OCI-LY7 (cell line): Measurements from ENCODE around the gene TP53RK. TPM values are rescaled to one million over a fixed set of nuclear protein-coding genes. Genes with fewer than 3 reads are reported as not detected.

Experiments used
- BruUV-seq: library from RNA; stranded (reverse); fragments of 400-500 nt; replicated peaks from 2 replicates; lab custom pipeline; 2021; lab: Mats Ljungman, UMichigan
- CTCF ChIA-PET: fragments of 300-600 bp; sonication (Branson Sonifier 250); formaldehyde crosslinking; loops from one replicate; lab custom pipeline; 2022; ENCODE audit warnings: antibody characterized with exemption; ENCODE audit not compliant: unreplicated experiment; lab: Charles Lee
- POLR2A ChIA-PET: fragments of 300-600 bp; sonication (Branson Sonifier 250); formaldehyde crosslinking; loops from one replicate; lab custom pipeline; 2022; ENCODE audit warnings: antibody characterized with exemption; lab: Charles Lee
- DNase-seq: peaks from one replicate; pipeline ENCODE4 v3.0.0-alpha.2; 2015; ENCODE audit warnings: low spot score
- H2AFZ ChIP-seq: fragments of 200-600 bp; sonication (generic), shearing (Covaris generic); 2 replicates; pipeline ENCODE4 v1.6.1; 2014; ENCODE audit warnings: mild to moderate bottlenecking, antibody characterized with exemption, low read length, moderate library complexity
- H3K27ac ChIP-seq: fragments of 200-600 bp; sonication (generic); 2 replicates; pipeline ENCODE4 v1.5.1; 2014; ENCODE audit warnings: mixed run types, low read depth, mild to moderate bottlenecking, moderate library complexity, low read length, inconsistent platforms; ENCODE audit not compliant: poor library complexity, severe bottlenecking
- H3K36me3 ChIP-seq: fragments of 200-600 bp; sonication (generic); 2 replicates; pipeline ENCODE4 v1.6.1; 2014; ENCODE audit warnings: mild to moderate bottlenecking, antibody characterized with exemption, low read length, moderate library complexity, mixed read lengths; ENCODE audit not compliant: insufficient read depth
- H3K4me1 ChIP-seq: fragments of 200-600 bp; sonication (generic); 2 replicates; pipeline ENCODE4 v1.5.1; 2014; ENCODE audit warnings: mild to moderate bottlenecking, low read length; ENCODE audit not compliant: insufficient read depth, poor library complexity, severe bottlenecking
- H3K4me2 ChIP-seq: fragments of 200-600 bp; sonication (generic); 2 replicates; pipeline ENCODE4 v1.6.1; 2014; ENCODE audit warnings: mild to moderate bottlenecking, low read length
- H3K4me3 ChIP-seq: fragments of 200-600 bp; sonication (generic); 2 replicates; pipeline ENCODE4 v1.5.1; 2014; ENCODE audit warnings: mild to moderate bottlenecking, low read depth, low read length; ENCODE audit not compliant: poor library complexity, severe bottlenecking
- H3K79me2 ChIP-seq: fragments of 200-600 bp; sonication (generic); 2 replicates; pipeline ENCODE4 v1.6.1; 2016; ENCODE audit warnings: low read depth, mild to moderate bottlenecking, low read length, moderate library complexity, mixed read lengths; ENCODE audit not compliant: insufficient read depth
- H3K9me2 ChIP-seq: fragments of 200-600 bp; sonication (generic); 2 replicates; pipeline ENCODE4 v1.6.1; 2016; ENCODE audit warnings: mild to moderate bottlenecking, low read length, mixed read lengths; ENCODE audit not compliant: insufficient read depth
- H3K9me3 ChIP-seq: fragments of 200-600 bp; sonication (generic); 2 replicates; pipeline ENCODE4 v1.6.1; 2014; ENCODE audit warnings: mild to moderate bottlenecking, mixed run types, low read length, mixed read lengths
- H4K20me1 ChIP-seq: fragments of 200-600 bp; sonication (generic); 2 replicates; pipeline ENCODE4 v1.6.1; 2014; ENCODE audit warnings: mild to moderate bottlenecking, antibody characterized with exemption, low read length, moderate library complexity, mixed read lengths; ENCODE audit not compliant: insufficient read depth
- EZH2phosphoT487 ChIP-seq: fragments of 200-600 bp; sonication (generic); IDR thresholded peaks from 2 replicates; pipeline ENCODE4 v1.6.1; 2018; ENCODE audit warnings: low read depth, borderline replicate concordance, mild to moderate bottlenecking, mixed run types, antibody characterized with exemption, low read length, moderate library complexity, mixed read lengths
- intact Hi-C: fragments of 100-400 bp; cut with micrococcal nuclease; formaldehyde crosslinking; loops from one replicate; pipeline ENCODE4 v1.10.0; 2022; ENCODE audit not compliant: unreplicated experiment
- total RNA-seq, 2 experiments: library from RNA; depleted of rRNA in 1 of 2; stranded (reverse); fragments of >200 nt in 1 of 2; shearing (Covaris generic) in 1 of 2; gene quantifications; 2 replicates each; pipeline ENCODE4 v1.2.3, GENCODE V29; 2014 to 2022
- TF ChIP-seq, protein P1 (sequence below): fragments of 200-600 bp; sonication (generic); conservative IDR thresholded peaks from 2 replicates; pipeline ENCODE4 v1.5.1; 2014; ENCODE audit warnings: mild to moderate bottlenecking, antibody characterized with exemption, low read length, moderate library complexity, mixed read lengths

Gene TP53RK
- total RNA-seq, 2 experiments from 2014 or later, result 18.6 to 32.9 TPM

DNA sequence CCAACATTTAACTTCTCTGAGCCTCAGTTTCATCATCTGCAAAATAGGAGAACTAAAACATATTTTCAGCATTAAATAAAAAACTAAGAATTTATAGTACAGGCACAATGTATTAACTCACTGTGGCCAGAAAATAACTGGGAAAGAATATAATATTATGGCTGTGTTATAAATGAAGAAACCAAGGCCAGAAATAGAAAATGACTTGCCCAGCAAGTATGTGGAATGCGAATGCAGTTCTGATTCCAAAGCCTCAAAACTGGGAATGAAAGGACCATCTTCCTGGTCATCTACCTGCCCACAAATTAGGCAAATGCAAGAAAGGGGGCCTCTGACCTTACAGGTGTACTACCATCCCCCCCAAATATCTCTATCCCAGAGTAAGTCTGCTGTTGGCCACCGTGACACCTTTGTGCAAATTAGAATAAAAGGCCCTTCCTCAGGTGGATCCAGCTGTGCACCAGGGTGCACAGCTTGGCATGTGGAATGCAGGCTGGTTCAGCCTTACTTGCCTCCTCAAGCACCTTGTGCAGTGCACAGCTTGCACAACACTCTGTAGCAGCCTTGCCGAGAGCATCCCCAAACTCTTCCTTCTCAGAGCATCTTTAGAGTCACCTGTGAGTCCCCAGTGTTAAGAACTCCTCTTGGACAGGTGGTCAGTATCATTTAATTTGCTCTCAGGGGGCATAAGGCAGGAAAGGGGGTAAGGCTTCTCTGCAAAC, 42.4 kb downstream of the TP53RK start:
- intact Hi-C loops, result no loop called here
- Histone ChIP-seq H3K4me3 (no peak overlapping the region), H3K27ac (no peak overlapping the region), H3K9me2 (no peaks in the 10 kb centered on the region), H3K36me3 (no peaks in the 10 kb centered on the region), H3K9me3 (no peaks in the 10 kb centered on the region), H3K4me2 (no peak overlapping the region), H4K20me1 (no peaks in the 10 kb centered on the region), H2AFZ (no peak overlapping the region), H3K79me2 (no peaks in the 10 kb centered on the region), H3K4me1 (no peaks in the 10 kb centered on the region)
- ChIA-PET CTCF (no interaction called here), POLR2A (no interaction called here)
- no peak for TF ChIP-seq EZH2phosphoT487
- TF ChIP-seq, protein P1, sequence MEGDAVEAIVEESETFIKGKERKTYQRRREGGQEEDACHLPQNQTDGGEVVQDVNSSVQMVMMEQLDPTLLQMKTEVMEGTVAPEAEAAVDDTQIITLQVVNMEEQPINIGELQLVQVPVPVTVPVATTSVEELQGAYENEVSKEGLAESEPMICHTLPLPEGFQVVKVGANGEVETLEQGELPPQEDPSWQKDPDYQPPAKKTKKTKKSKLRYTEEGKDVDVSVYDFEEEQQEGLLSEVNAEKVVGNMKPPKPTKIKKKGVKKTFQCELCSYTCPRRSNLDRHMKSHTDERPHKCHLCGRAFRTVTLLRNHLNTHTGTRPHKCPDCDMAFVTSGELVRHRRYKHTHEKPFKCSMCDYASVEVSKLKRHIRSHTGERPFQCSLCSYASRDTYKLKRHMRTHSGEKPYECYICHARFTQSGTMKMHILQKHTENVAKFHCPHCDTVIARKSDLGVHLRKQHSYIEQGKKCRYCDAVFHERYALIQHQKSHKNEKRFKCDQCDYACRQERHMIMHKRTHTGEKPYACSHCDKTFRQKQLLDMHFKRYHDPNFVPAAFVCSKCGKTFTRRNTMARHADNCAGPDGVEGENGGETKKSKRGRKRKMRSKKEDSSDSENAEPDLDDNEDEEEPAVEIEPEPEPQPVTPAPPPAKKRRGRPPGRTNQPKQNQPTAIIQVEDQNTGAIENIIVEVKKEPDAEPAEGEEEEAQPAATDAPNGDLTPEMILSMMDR, result no peak
- no peak for DNase-seq
- BruUV-seq, result no TSS peak

DNA sequence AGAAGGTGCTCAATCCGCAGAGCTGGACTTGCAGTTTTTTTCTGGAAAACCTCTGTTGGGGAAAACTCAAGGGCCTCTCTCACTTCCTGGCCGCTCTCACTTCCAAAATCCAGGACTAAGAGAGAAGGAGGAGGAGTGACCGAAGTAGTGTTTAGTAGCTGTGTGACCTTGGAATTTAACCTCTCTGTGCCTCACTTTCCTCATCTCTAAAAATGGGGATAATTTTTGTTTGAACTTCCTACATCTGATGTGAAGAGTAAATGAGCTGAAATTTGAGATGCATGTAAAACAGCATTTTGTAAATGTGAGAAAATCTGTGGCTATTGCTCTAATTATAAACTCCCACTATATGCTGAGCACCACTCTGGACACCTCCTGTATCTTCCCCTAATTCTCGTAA, 43.1 kb downstream of the TP53RK start:
- TF ChIP-seq, protein P1, result no peak
- TF ChIP-seq EZH2phosphoT487, result no peak
- no peak for DNase-seq
- Histone ChIP-seq H3K9me3 (no peaks in the 10 kb centered on the region), H3K27ac (no peak overlapping the region), H3K4me3 (no peak overlapping the region), H3K4me2 (no peak overlapping the region), H3K9me2 (no peaks in the 10 kb centered on the region), H4K20me1 (no peaks in the 10 kb centered on the region), H3K79me2 (no peaks in the 10 kb centered on the region), H2AFZ (no peak overlapping the region), H3K4me1 (no peaks in the 10 kb centered on the region), H3K36me3 (no peaks in the 10 kb centered on the region)
- CTCF ChIA-PET, result no interaction called here
- intact Hi-C loops, result no loop called here
- BruUV-seq, result no TSS peak
- POLR2A ChIA-PET, result no interaction called here

DNA sequence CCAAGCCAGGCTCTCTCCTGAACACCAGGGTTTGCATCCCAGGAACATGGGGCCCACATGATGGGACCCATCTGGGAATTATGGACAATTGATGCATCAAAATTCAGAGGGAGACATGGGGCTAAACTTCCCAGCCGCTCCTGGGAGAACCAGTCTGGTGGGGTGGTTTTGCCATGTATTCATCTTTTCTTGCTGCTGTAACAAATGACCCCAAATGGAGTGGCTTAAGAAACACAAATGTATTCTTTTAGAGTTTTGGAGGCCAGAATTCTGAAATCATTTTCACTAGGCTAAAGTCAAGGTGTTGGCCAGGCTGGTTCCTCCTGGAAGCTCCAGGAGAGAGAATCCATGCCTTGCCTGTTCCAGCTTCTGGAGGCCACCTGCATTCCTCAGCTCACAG, 44.5 kb downstream of the TP53RK start:
- H3K9me3 ChIP-seq, result no peaks in the 10 kb centered on the region
- H3K9me2 ChIP-seq, result no peaks in the 10 kb centered on the region
- TF ChIP-seq, protein P1, result no peak
- BruUV-seq, result no TSS peak
- no peak overlapping the region for H3K27ac ChIP-seq
- H3K4me2 ChIP-seq, result no peak overlapping the region
- no peaks in the 10 kb centered on the region for H3K79me2 ChIP-seq
- no peaks in the 10 kb centered on the region for H3K36me3 ChIP-seq
- no peaks in the 10 kb centered on the region for H4K20me1 ChIP-seq
- no peak for DNase-seq
- CTCF ChIA-PET, result no interaction called here
- POLR2A ChIA-PET, result no interaction called here
- intact Hi-C loops, result no loop called here
- H3K4me3 ChIP-seq, result no peak overlapping the region
- no peak overlapping the region for H2AFZ ChIP-seq
- no peaks in the 10 kb centered on the region for H3K4me1 ChIP-seq
